Gastroesophageal sphincter (tissue), 3 donors: ENCODE results near the gene TRIM72.

Experiments
- POLR2A ChIP-seq, 2 donors: fragments of 450-650 bp; IDR thresholded peaks; one replicate each; pipeline ENCODE4 v1.6.1; 2017; ENCODE audit warnings: antibody characterized with exemption in 2 of 2, mild to moderate bottlenecking in 2 of 2, moderate library complexity in 1 of 2
- TF ChIP-seq, protein P1 (sequence below), 4 experiments: fragments of 200-600 bp in 2 of 4; fragments of 450-650 bp in 2 of 4; sonication (generic) in 1 of 4; IDR thresholded peaks; one replicate each; pipeline ENCODE4 v1.5.1; 2017 to 2019; ENCODE audit warnings: antibody characterized with exemption in 4 of 4, mild to moderate bottlenecking in 2 of 4, moderate library complexity in 2 of 4

- TF ChIP-seq POLR2A (IDR thresholded peaks at IDR 0.05) = no peak
- TF ChIP-seq, protein P1, sequence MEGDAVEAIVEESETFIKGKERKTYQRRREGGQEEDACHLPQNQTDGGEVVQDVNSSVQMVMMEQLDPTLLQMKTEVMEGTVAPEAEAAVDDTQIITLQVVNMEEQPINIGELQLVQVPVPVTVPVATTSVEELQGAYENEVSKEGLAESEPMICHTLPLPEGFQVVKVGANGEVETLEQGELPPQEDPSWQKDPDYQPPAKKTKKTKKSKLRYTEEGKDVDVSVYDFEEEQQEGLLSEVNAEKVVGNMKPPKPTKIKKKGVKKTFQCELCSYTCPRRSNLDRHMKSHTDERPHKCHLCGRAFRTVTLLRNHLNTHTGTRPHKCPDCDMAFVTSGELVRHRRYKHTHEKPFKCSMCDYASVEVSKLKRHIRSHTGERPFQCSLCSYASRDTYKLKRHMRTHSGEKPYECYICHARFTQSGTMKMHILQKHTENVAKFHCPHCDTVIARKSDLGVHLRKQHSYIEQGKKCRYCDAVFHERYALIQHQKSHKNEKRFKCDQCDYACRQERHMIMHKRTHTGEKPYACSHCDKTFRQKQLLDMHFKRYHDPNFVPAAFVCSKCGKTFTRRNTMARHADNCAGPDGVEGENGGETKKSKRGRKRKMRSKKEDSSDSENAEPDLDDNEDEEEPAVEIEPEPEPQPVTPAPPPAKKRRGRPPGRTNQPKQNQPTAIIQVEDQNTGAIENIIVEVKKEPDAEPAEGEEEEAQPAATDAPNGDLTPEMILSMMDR (IDR thresholded peaks at IDR 0.05) = no peak
Measured at GRCh38 chr16:31179219-31179746, 34.6 kb upstream of the TRIM72 start.
